B cell (primary cell): Measurements from ENCODE around the gene UPK2. TPM values are rescaled to one million over a fixed set of nuclear protein-coding genes. Genes with fewer than 3 reads are reported as not detected.

Experiments
- ATAC-seq: fragments of 200-7000 bp; cut with Tn5 transposase; one replicate; pipeline ENCODE4 v1.10.0; 2021; ENCODE audit warnings: low read depth, mild to moderate bottlenecking, moderate number of reproducible peaks, moderate library complexity
- CTCF ChIA-PET: fragments of 350-600 bp; sonication (Branson Sonifier 250); formaldehyde crosslinking; loops from one replicate; lab custom pipeline; 2021; ENCODE audit warnings: antibody characterized with exemption, inconsistent platforms; lab: Charles Lee
- POLR2A ChIA-PET: fragments of 350-600 bp; sonication (Branson Sonifier 250); formaldehyde crosslinking; loops from one replicate; lab custom pipeline; 2021; ENCODE audit warnings: antibody characterized with exemption; lab: Charles Lee
- DNase-seq: peaks from one replicate; pipeline ENCODE4 v3.0.0; 2013
- H2AFZ ChIP-seq: 2 replicates; pipeline ENCODE4 v1.6.1; 2012; ENCODE audit warnings: mild to moderate bottlenecking, low read depth, low read length; ENCODE audit not compliant: insufficient read depth, poor library complexity, severe bottlenecking
- H3K27ac ChIP-seq, 2 donors: 1 replicate in 1 of 2; 2 replicates in 1 of 2; pipeline ENCODE4 v1.5.1; 2012 to 2013; ENCODE audit warnings: low read length in 2 of 2, mild to moderate bottlenecking in 2 of 2, moderate library complexity in 1 of 2
- H3K27me3 ChIP-seq, 4 experiments: fragments of 200-600 bp in 1 of 4; sonication (generic) in 1 of 4; replicated peaks in 1 of 4; 1 replicate in 2 of 4; 2 replicates in 2 of 4; pipeline versions ENCODE4 v1.6.1 to v1.7.0; 2013 to 2016; ENCODE audit warnings: low read length in 3 of 4, mild to moderate bottlenecking in 2 of 4, mixed read lengths in 1 of 4, moderate library complexity in 1 of 4; ENCODE audit not compliant: insufficient read depth in 4 of 4, control insufficient read depth in 3 of 4; ENCODE audit errors: control extremely low read depth in 1 of 4
- H3K36me3 ChIP-seq, 2 experiments: replicated peaks in 1 of 2; 1 replicate in 1 of 2; 2 replicates in 1 of 2; pipeline versions ENCODE4 v1.6.1 to v1.7.1; 2013; ENCODE audit warnings: low read length in 1 of 2; ENCODE audit not compliant: insufficient read depth in 2 of 2, control insufficient read depth in 1 of 2; ENCODE audit errors: control extremely low read depth in 1 of 2, extremely low read depth in 1 of 2
- H3K4me1 ChIP-seq, 2 donors: fragments of 200-600 bp in 1 of 2; sonication (generic) in 1 of 2; 1 replicate in 1 of 2; 2 replicates in 1 of 2; pipeline versions ENCODE4 v1.5.1 to v1.6.1; 2013 to 2017; ENCODE audit warnings: low read length in 2 of 2; ENCODE audit not compliant: control insufficient read depth in 2 of 2, insufficient read depth in 2 of 2
- H3K4me2 ChIP-seq: replicated peaks from 2 replicates; pipeline ENCODE3; 2012; ENCODE audit warnings: mild to moderate bottlenecking, low read depth, low read length; ENCODE audit not compliant: poor library complexity, severe bottlenecking
- H3K4me3 ChIP-seq, 5 experiments: fragments of 200-600 bp in 1 of 5; sonication (generic) in 1 of 5; 1 replicate in 3 of 5; 2 replicates in 2 of 5; pipeline versions ENCODE4 v1.5.1 to v1.7.0; 2011 to 2016; ENCODE audit warnings: low read length in 4 of 5, mild to moderate bottlenecking in 4 of 5, low read depth in 2 of 5, control low read depth in 1 of 5, moderate library complexity in 1 of 5; ENCODE audit not compliant: insufficient read depth in 1 of 5; ENCODE audit errors: control extremely low read depth in 1 of 5, extremely low read depth in 1 of 5
- H3K79me2 ChIP-seq: fragments of 200-600 bp; sonication (generic); one replicate; pipeline ENCODE4 v1.6.0; 2016; ENCODE audit warnings: low read length; ENCODE audit not compliant: control insufficient read depth, insufficient read depth
- H3K9ac ChIP-seq: fragments of 200-600 bp; sonication (generic); 2 replicates; pipeline ENCODE4 v1.6.1; 2017; ENCODE audit warnings: mild to moderate bottlenecking, low read length, moderate library complexity
- H3K9me3 ChIP-seq, 3 donors: one replicate each; pipeline versions ENCODE4 v1.6.1 to v1.7.1; 2013; ENCODE audit warnings: low read length in 2 of 3; ENCODE audit not compliant: control insufficient read depth in 2 of 3, insufficient read depth in 1 of 3; ENCODE audit errors: control extremely low read depth in 1 of 3
- H4K20me1 ChIP-seq: 2 replicates; pipeline ENCODE4 v1.6.0; 2012; ENCODE audit warnings: mild to moderate bottlenecking, low read length; ENCODE audit not compliant: insufficient read depth, control insufficient read depth, poor library complexity, severe bottlenecking
- H3K27ac Mint-ChIP-seq: one replicate; pipeline ENCODE4 v1.8.0; 2021; ENCODE audit warnings: mixed read lengths
- H3K27me3 Mint-ChIP-seq: one replicate; pipeline ENCODE4 v1.8.0; 2021; ENCODE audit warnings: mixed read lengths
- H3K4me1 Mint-ChIP-seq: one replicate; pipeline ENCODE4 v1.8.0; 2021; ENCODE audit warnings: mixed read lengths
- H3K4me3 Mint-ChIP-seq: one replicate; pipeline ENCODE4 v1.8.0; 2021; ENCODE audit warnings: mixed read lengths
- H3K9me3 Mint-ChIP-seq: one replicate; pipeline ENCODE4 v1.8.0; 2022; ENCODE audit warnings: mixed read lengths; ENCODE audit not compliant: insufficient read depth
- EZH2 ChIP-seq: IDR thresholded peaks from 2 replicates; pipeline ENCODE4 v1.6.1; 2012; ENCODE audit warnings: borderline replicate concordance, low read depth, mild to moderate bottlenecking, moderate library complexity, low read length; ENCODE audit not compliant: insufficient read depth, poor library complexity, severe bottlenecking
- WGBS: methylation state at CpG from one replicate; pipeline ENCODE4 v1.1.5; 2013; ENCODE audit warnings: missing lambda C conversion rate; ENCODE audit not compliant: insufficient coverage; 5-methylcytosine and 5-hydroxymethylcytosine counted together
- intact Hi-C: fragments of 100-400 bp; cut with micrococcal nuclease; formaldehyde crosslinking; loops from one replicate; pipeline ENCODE4 v1.10.0; 2022
- polyA plus RNA-seq: library from polyadenylated mRNA; depleted of rRNA; stranded (reverse); fragments of >200 nt; gene quantifications from 2 replicates; pipeline ENCODE4 v1.2.3, GENCODE V29; 2012
- total RNA-seq, 2 donors: library from RNA; stranded (reverse); fragments of 120-200 nt in 1 of 2; gene quantifications; 1 replicate in 1 of 2; 2 replicates in 1 of 2; pipeline versions ENCODE4 v1.2.3 to v1.2.4, GENCODE V29; 2013 to 2022
- TF ChIP-seq, protein P1 (sequence below): fragments of 200-600 bp; IDR thresholded peaks from one replicate; pipeline ENCODE4 v1.8.0; 2022; ENCODE audit warnings: antibody characterized with exemption, mild to moderate bottlenecking

UPK2 gene
- total and polyA plus RNA-seq, 2 donors (not counting 1 experiment from before 2014, with no cell fraction given) = 0.43 TPM; not detected in 1

DNA sequence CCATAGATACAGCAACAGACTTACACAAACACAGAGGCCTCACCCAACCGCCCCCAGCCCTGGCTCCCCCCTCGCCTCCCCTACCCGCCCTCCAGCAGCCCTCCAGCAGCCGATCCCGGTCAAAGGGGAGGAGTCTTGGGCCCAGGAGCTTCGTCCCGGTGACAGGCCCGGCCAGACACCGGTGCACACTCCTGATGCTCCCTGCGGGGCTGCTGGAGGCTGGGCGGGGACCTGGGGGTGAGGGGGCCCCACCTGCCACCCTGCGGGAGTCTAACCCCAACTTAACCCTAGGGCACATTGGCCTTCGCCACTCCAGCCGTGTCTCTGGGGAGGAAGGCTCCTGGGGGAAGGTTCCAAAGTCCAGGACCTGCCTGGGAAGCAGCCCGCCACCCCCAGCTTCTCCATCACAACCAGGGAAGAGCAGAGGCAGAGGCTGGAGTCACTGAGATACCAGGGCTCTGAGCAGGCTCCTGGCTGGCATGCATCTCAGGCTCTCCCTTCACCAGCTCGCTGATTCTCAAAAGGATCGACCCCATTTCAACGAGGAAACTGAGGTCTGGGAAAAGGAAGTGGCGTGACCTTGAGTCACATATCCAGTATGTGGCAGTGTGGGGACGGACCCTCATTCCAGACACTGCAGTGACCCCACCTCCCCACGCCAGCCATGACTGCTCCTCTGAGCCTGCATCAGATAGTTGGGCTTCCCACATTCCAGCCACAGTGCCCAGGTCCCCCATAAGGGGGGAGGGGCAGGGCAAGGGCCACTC, 44.8 kb upstream of the UPK2 start:
- TF ChIP-seq, protein P1, sequence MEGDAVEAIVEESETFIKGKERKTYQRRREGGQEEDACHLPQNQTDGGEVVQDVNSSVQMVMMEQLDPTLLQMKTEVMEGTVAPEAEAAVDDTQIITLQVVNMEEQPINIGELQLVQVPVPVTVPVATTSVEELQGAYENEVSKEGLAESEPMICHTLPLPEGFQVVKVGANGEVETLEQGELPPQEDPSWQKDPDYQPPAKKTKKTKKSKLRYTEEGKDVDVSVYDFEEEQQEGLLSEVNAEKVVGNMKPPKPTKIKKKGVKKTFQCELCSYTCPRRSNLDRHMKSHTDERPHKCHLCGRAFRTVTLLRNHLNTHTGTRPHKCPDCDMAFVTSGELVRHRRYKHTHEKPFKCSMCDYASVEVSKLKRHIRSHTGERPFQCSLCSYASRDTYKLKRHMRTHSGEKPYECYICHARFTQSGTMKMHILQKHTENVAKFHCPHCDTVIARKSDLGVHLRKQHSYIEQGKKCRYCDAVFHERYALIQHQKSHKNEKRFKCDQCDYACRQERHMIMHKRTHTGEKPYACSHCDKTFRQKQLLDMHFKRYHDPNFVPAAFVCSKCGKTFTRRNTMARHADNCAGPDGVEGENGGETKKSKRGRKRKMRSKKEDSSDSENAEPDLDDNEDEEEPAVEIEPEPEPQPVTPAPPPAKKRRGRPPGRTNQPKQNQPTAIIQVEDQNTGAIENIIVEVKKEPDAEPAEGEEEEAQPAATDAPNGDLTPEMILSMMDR = no peak
- TF ChIP-seq EZH2 = no peak
- no peaks in the 10 kb centered on the region for H3K9me3 ChIP-seq
- DNase-seq (no peak), ATAC-seq (no peak)
- no peak overlapping the region for H3K4me3 ChIP-seq
- CTCF ChIA-PET = interaction anchor here (0.6 to 15.2 kb wide), 7 partner anchors 16 to 222 kb away, joined by 3 to 288 read pairs (median 4); partner anchors contain the start of genes BCL9L and UPK2
- H3K36me3 ChIP-seq = peaks cover 0 to 20% of the 10 kb centered on the region in 2 experiments
- H3K27ac Mint-ChIP-seq = peak overlapping the region; percentile 89
- H3K9me3 Mint-ChIP-seq = no peaks in the 10 kb centered on the region
- H3K4me1 Mint-ChIP-seq = peaks cover 72% of the 10 kb centered on the region
- H3K4me3 Mint-ChIP-seq = peak overlapping the region; percentile 64
- H4K20me1 ChIP-seq = peaks cover 18% of the 10 kb centered on the region
- POLR2A ChIA-PET = interaction anchor here (0.5 to 5.4 kb wide), 7 partner anchors 13 to 121 kb away, joined by 3 to 38 read pairs (median 5); partner anchors contain the start of gene DDX6
- H3K4me2 ChIP-seq = peak overlapping the region; percentile 79
- H3K4me1 ChIP-seq = peaks cover 69 to 88% of the 10 kb centered on the region in 2 donors
- WGBS = 47% methylated on average over 3 of the region's 21 CpGs
- intact Hi-C loops = no loop called here
- no peaks in the 10 kb centered on the region for H3K27me3 ChIP-seq
- no peak overlapping the region for H2AFZ ChIP-seq
- H3K27me3 Mint-ChIP-seq = no peaks in the 10 kb centered on the region
- no peak overlapping the region for H3K9ac ChIP-seq
- H3K27ac ChIP-seq = peak overlapping the region in 1 of 2 donors; percentile 94
- H3K79me2 ChIP-seq = peaks cover 64% of the 10 kb centered on the region
